ENCODE measurements around the gene CXCR6. TPM values are rescaled to one million over a fixed set of nuclear protein-coding genes. Genes with fewer than 3 reads are reported as not detected.
"Not testable (repeated sequence)": the region's sequence is repeated elsewhere in the genome, so short reads cannot be mapped to it uniquely, and the experiment has no call there.

The CXCR6 gene
- total RNA-seq, 2 donors from 2014 or later = 1.0 to 1.6 TPM

- Histone ChIP-seq H3K9ac (ENCODE audit: low read depth in 2 of 2, low read length in 2 of 2) (no peak overlapping the region), H3K4me1 (no peaks in the 10 kb centered on the region), H3K36me3 (no peaks in the 10 kb centered on the region), H3K9me3 (no peaks in the 10 kb centered on the region), H3K27ac (peak overlapping the region; percentile 8), H3K27me3 (no peaks in the 10 kb centered on the region), H3K4me3 (no peak overlapping the region)
- TF ChIP-seq, protein P1, sequence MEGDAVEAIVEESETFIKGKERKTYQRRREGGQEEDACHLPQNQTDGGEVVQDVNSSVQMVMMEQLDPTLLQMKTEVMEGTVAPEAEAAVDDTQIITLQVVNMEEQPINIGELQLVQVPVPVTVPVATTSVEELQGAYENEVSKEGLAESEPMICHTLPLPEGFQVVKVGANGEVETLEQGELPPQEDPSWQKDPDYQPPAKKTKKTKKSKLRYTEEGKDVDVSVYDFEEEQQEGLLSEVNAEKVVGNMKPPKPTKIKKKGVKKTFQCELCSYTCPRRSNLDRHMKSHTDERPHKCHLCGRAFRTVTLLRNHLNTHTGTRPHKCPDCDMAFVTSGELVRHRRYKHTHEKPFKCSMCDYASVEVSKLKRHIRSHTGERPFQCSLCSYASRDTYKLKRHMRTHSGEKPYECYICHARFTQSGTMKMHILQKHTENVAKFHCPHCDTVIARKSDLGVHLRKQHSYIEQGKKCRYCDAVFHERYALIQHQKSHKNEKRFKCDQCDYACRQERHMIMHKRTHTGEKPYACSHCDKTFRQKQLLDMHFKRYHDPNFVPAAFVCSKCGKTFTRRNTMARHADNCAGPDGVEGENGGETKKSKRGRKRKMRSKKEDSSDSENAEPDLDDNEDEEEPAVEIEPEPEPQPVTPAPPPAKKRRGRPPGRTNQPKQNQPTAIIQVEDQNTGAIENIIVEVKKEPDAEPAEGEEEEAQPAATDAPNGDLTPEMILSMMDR (IDR thresholded peaks at IDR 0.05) = no peak
- no peak for DNase-seq
- intact Hi-C loops (cut with DNase I) = no loop called here
Measured at GRCh38 chr3:45993421-45994027, 50.3 kb downstream of the CXCR6 start.

DNA sequence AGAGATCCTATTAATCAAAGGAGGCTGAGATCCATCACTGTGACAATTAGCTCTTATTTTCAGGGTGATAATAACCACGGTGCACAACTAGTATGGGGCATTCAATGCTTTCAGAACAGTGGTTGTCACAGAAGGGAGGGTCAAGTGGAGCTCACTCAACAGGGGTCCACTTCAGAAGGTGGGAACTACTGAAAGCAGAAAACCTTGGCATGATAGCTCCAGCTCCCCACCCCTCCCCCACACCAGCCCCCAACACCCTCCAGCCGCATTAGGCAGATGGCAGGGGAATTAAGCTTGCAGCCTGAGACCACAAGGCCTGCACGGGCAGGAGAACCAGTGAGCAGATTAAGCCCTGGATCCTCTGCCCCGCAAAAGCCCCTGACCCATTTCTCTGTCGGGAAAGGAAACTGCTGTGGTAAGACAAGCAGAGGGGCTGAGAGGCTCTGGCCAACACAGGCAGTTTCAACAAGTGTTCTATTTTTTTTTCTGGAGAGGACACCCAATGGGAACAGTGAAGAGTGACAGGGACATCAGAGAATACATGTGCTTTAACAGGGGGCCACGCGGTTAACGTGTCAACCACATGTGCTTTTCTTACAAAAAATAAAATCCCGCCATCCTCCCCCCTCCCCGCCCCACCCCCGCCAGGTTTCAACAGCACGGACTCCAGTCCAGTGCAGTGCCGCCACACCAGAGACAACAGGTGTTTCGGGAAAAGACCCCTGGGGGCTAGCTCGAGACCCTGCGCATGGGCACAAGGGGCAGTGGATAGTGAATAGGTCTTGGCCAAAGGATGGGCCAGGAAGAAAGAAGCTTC, 51.4 kb downstream of the CXCR6 start:
- intact Hi-C loops (cut with DNase I) = no loop called here
- DNase-seq = peak; percentile 44
- TF ChIP-seq, protein P1 (IDR thresholded peaks at IDR 0.05) = no peak
- peak overlapping the region; percentile 86 for H3K27ac ChIP-seq
- H3K36me3 ChIP-seq = no peaks in the 10 kb centered on the region
- H3K9me3 ChIP-seq = no peaks in the 10 kb centered on the region
- peak overlapping the region; percentile 83 to 88 for H3K9ac ChIP-seq (ENCODE audit: low read depth in 2 of 2, low read length in 2 of 2)
- H3K27me3 ChIP-seq = no peaks in the 10 kb centered on the region
- no peaks in the 10 kb centered on the region for H3K4me1 ChIP-seq
- H3K4me3 ChIP-seq = peak overlapping the region; percentile 92

GRCh38 chr3:45995236-45996192, 52.2 kb downstream of the CXCR6 start, which contains the start of gene FYCO1:
Gene FYCO1 (minus strand): TSS chr3:45995824. CDS start chr3:45984910, 10,914 bp downstream.
- intact Hi-C loops (cut with DNase I) = no loop called here
- Histone ChIP-seq H3K4me1 (no peaks in the 10 kb centered on the region), H3K36me3 (no peaks in the 10 kb centered on the region), H3K27me3 (no peaks in the 10 kb centered on the region), H3K9me3 (no peaks in the 10 kb centered on the region), H3K9ac (ENCODE audit: low read depth in 2 of 2, low read length in 2 of 2) (peak within 1 kb of the TSS; percentile 83 to 88), H3K27ac (peak within 1 kb of the TSS; percentile 86), H3K4me3 (peak within 1 kb of the TSS; percentile 92)
- peak; percentile 93 for DNase-seq
- TF ChIP-seq, protein P1 (IDR thresholded peaks at IDR 0.05) = no peak

DNA sequence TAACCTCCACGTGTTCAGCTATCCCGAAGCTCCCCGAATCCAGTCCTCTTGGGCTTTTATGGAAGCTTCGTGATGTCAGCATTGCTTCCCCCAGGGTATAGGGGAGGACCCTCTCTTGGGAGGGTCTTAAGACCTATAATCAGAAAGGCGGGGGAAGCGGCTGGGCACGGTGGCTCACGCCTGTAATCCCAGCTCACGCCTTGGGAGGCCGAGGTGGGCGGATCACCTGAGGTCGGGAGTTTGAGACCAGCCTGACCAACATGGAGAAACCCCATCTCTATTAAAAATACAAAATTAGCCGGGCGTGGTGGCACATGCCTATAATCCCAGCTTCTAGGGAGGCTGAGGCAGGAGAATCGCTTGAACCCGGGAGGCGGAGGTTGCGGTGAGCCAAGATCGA, 54.2 kb downstream of the CXCR6 start:
- H3K9me3 ChIP-seq; H3K36me3 ChIP-seq; H3K27me3 ChIP-seq; intact Hi-C loops (cut with DNase I); H3K9ac ChIP-seq (ENCODE audit: low read depth in 2 of 2, low read length in 2 of 2); H3K4me1 ChIP-seq; H3K4me3 ChIP-seq; DNase-seq; H3K27ac ChIP-seq: not testable (repeated sequence)

DNA sequence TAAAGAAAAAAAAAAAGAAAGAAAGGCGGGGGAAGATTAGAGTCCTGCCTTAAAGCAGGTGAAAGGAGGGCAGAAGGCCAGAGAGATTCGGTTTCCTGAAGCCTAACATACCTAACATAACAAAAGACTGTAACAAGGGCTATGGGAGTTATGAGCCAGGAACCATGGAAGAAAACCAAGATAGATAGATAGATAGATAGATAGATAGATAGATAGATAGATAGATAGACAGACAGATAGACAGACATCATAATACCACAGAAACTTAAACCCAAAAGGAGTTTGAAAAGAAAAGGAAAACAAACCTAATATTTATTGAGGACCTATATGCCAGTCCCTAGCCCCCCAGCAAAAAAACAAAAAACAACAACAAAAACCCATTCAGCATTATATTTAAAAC, 54.7 kb downstream of the CXCR6 start:
- Histone ChIP-seq H3K27me3 (no peaks in the 10 kb centered on the region), H3K36me3 (no peaks in the 10 kb centered on the region), H3K9ac (ENCODE audit: low read depth in 2 of 2, low read length in 2 of 2) (no peak overlapping the region), H3K4me1 (no peaks in the 10 kb centered on the region), H3K9me3 (no peaks in the 10 kb centered on the region), H3K4me3 (no peak overlapping the region), H3K27ac (no peak overlapping the region)
- TF ChIP-seq, protein P1 (IDR thresholded peaks at IDR 0.05) = no peak
- DNase-seq = no peak
- intact Hi-C loops (cut with DNase I) = no loop called here

Other genes starting within 250 kb of the CXCR6 start
- gene SLC6A20, start 146.9 kb upstream of the CXCR6 start, total RNA-seq = 1 to 10 TPM; 4.2 to 4.4 TPM
- 10 to 100 TPM; 10.5 to 11.4 TPM for gene LZTFL1, start 101.3 kb upstream of the CXCR6 start, total RNA-seq
- gene CCR9, start 56.9 kb upstream of the CXCR6 start, total RNA-seq = under 1 TPM in 1 of 2 donors, not detected in 1; 0.13 TPM
- 10 to 100 TPM; 21.7 to 30.8 TPM for gene FYCO1, start 52.4 kb downstream of the CXCR6 start, total RNA-seq
- under 1 TPM; 0.05 to 0.17 TPM for gene XCR1, start 84.0 kb downstream of the CXCR6 start, total RNA-seq

Data from colonic mucosa (tissue), 4 donors.